Stimulated activated CD4-positive, alpha-beta T cell treated with anti-CD3 and anti-CD28 coated beads, Interleukin-4, amount 100 ng/mL, for 4 hours (primary cell): ENCODE data around the gene DLK1.

Source experiments
- DNase-seq, 2 experiments: peaks; one replicate each; pipeline ENCODE4 v3.0.0-alpha.2; 2020

Gene DLK1

GRCh38 chr14:100694579-100695422 is 31.9 kb upstream of the DLK1 start:
- DNase-seq: no peak

- no peak for DNase-seq
These were observed 31.3 kb upstream of the DLK1 start for GRCh38 chr14:100695423-100695738.

DNA sequence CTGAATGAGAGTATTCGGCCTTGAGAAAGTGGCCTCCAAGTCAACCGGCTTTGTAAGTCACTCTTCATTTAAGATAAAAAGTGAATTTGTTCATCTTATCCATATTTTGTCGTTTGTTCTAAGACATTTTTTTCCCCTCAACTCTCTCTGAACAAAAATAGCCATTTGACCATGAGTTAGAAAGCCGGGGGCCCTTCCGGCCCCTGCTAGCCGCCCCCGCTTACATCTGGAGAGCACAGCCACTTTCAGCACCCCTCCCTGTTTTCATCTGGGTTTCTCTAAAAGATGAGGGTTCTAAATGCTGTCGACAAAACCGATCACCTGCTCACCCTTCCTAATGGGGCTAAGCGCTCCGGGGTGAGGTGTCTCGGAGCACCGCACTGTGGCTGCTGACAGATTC is 30.7 kb upstream of the DLK1 start:
- no peak for DNase-seq

DNA sequence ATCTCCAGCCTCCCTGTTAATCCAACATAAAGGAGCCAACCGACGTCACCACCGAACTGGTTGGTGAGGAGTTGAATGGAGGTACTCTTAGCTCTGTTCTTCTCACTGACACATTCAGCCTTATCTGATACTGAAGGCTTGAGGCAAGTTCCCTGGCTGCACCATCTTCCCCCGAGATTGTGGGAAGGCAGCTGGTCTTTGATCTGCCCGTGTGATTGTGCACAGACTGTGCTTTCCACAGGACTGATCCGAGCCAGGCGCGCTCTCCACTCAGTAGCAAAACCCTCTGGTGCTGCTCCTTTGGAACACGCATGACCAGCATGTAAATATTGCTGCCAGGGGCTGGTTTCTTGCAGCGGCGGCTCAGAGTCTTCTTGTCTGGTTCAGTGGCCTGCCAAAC is 30.1 kb upstream of the DLK1 start:
- DNase-seq: no peak

GRCh38 chr14:100698066-100698465 is 28.6 kb upstream of the DLK1 start:
- DNase-seq: no peak

GRCh38 chr14:100698666-100699448 is 27.8 kb upstream of the DLK1 start:
- DNase-seq: no peak

DNA sequence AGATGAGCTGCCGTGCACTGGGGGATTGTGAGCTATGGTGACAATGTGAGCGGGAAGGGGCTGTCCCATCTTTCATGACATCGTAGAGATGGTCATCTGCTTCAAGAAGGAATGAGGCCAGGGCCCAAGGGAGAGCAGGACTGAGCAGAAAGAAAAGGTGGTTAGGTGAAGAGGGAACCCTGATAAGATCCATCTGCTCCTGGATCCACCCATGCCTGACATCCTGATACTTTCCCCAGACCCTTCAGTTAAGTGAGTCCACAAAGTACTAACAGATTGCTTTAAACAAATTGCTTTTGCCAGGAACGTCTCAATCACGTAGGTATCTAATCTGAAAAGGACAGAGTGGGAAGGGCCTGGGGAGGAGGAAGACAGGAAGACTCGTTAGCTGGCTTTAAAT is 25.4 kb upstream of the DLK1 start:
- DNase-seq: no peak

- DNase-seq: no peak
These were observed 24.1 kb upstream of the DLK1 start for GRCh38 chr14:100702590-100702989.

DNA sequence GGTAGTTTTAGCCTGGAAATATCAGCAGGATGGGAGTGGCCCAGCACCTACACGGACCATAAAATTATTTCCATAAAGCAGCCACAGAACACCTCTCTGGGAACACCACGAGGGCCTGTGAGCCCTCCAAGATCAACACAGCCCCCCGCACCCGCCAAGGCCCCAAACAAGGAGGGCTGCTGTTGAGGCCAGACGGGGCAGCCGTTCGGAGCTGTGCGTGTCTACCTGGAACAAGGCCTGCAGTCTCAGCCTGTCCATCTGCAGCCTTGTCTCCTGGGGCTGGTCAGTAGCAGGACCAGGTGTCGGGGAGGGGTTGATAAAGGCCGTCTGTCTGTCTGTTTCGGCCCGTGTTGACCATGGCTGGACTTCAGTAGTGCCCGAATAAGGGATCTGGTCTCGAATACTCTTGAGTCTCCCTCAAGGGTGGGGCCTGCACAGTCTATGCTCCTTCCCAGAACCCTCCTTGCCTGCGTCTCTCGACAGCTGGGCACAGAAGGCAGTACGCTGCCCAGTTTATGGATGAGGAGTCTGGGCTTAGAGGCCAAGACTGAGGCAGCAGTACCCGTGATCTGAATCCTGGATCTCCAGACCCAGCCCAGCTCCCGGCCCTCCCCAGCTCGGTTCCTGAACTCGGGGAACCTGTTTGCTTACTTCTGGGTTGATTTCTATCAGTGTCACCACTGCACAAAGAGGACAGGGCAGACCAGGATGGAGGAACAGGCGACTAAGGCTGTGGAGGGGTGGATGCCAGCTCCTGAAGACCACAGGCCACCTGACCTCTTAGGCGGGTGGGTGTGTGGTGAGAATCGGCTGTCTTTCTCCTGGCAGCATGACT is 23.1 kb upstream of the DLK1 start:
- DNase-seq: no peak

DNA sequence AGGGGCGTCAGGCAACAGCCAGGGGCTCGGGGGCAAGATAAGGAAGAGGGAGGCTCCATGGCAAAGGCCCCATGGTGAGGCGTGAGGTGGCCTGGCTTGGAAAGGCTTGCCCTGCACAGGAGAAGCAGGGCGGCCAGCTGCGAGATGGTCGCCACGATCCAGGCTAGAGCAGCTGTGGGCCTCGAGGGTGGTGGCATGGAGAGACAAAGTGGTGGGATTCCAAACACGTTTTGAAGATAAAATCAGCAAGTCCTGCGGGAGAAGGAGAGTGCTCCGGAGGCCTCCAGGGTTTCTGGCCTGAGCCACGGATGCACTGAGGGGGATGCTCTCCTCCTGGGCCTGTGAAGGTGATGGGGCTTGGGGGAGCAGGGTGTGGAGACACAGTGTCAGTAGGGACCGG is 20.5 kb upstream of the DLK1 start:
- DNase-seq: no peak

DNA sequence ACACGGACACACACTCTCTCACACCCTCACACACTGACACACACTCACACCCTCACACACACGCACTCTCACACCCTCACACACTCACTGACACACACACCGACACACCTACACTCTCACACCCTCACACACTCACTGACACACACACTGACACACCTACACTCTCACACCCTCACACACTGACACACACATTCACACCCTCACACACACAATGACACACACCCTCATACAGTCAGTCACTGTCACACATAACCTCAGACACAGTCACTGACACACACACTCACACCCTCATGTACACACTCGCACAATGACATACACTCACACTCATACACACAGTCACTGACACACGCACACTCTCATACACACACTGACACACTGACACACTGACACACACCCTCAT is 19.8 kb upstream of the DLK1 start:
- no peak for DNase-seq

GRCh38 chr14:100708425-100709288 is 18.0 kb upstream of the DLK1 start:
- no peak for DNase-seq

- no peak for DNase-seq
These were observed 17.1 kb upstream of the DLK1 start for GRCh38 chr14:100709289-100710284.

DNA sequence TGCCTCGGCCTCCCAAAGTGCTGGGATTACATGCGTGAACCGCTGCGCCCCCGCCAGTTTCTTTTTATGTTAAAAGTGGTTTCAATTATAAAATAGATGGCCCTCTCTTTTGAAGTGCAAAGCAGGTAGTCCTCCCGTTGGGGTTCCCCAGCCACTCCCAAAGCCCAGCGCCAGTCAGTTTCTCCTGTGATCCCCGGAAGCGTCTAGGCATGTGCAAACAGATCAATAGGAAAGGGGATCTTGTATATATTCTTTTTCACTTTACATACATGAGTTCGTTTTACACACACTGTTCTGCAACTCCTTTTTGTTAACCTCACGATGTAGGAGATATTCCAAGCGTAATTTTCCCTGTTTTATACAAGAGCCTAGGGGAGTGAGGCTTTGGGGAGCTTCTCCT is 16.3 kb upstream of the DLK1 start:
- no peak for DNase-seq

- DNase-seq: no peak
These were observed 15.7 kb upstream of the DLK1 start for GRCh38 chr14:100710826-100711462.

- DNase-seq: no peak
These were observed 15.2 kb upstream of the DLK1 start for GRCh38 chr14:100711493-100711892.

GRCh38 chr14:100712490-100712889 is 14.2 kb upstream of the DLK1 start:
- no peak for DNase-seq

GRCh38 chr14:100713705-100714104 is 13.0 kb upstream of the DLK1 start:
- DNase-seq: no peak

- DNase-seq: no peak
These were observed 12.3 kb upstream of the DLK1 start for GRCh38 chr14:100714258-100714892.

DNA sequence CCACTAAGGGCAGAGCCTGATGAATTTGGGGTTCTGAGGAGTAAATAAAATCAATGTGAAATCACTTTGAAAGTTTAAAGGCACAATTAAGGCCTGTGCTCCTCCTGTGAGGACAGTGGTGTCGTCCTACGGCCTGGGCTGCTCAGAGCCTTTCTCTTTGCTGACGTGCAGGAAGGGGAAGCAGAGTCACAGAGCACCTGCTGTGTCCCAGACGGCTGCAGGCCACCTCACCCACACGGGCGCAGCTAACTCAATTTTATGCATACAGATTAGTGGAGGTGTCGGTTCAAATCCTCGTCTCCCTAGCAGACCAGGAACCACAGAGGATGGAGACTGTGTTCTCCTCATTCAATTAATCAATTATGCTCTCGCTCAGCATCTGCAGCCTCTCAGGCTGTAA is 11.4 kb upstream of the DLK1 start:
- DNase-seq: no peak
